Suprapubic skin (tissue), 4 donors: ENCODE results near the gene BMPR2.

Source experiments
- EP300 ChIP-seq: sonication (generic); formaldehyde crosslinking; IDR thresholded peaks from one replicate; pipeline ENCODE4 v1.6.1; 2017; ENCODE audit warnings: antibody characterized with exemption
- POLR2AphosphoS5 ChIP-seq, 3 donors: sonication (generic); formaldehyde crosslinking; IDR thresholded peaks; one replicate each; pipeline ENCODE4 v1.6.1; 2017; ENCODE audit warnings: antibody characterized with exemption in 3 of 3
- TF ChIP-seq, protein P1 (sequence below), 2 donors: fragments of 200-600 bp in 1 of 2; fragments of 450-650 bp in 1 of 2; sonication (generic) in 1 of 2; IDR thresholded peaks; one replicate each; pipeline ENCODE4 v1.5.1; 2016 to 2019; ENCODE audit warnings: antibody characterized with exemption in 2 of 2, mild to moderate bottlenecking in 1 of 2, moderate library complexity in 1 of 2

DNA sequence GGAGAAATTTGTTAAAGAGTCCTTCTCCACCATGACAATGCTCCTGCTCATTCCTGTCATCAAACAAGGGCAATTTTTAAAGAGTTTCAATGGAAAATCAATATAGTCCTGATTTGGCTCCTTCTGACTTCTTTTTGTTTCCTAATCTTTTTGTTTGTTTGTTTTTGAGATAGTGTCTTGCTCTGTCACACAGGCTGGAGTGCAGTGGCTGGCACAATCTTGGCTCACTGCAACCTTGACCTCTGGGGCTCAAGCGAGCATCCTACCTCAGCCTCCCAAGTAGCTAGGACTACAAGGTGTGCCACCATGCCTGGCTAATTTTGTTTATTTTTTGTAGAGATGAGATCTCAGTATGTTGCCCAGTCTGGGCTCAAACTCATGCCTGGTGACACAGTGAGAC lies 58.3 kb downstream of the BMPR2 start:
- no peak for TF ChIP-seq EP300
- TF ChIP-seq, protein P1, sequence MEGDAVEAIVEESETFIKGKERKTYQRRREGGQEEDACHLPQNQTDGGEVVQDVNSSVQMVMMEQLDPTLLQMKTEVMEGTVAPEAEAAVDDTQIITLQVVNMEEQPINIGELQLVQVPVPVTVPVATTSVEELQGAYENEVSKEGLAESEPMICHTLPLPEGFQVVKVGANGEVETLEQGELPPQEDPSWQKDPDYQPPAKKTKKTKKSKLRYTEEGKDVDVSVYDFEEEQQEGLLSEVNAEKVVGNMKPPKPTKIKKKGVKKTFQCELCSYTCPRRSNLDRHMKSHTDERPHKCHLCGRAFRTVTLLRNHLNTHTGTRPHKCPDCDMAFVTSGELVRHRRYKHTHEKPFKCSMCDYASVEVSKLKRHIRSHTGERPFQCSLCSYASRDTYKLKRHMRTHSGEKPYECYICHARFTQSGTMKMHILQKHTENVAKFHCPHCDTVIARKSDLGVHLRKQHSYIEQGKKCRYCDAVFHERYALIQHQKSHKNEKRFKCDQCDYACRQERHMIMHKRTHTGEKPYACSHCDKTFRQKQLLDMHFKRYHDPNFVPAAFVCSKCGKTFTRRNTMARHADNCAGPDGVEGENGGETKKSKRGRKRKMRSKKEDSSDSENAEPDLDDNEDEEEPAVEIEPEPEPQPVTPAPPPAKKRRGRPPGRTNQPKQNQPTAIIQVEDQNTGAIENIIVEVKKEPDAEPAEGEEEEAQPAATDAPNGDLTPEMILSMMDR (IDR thresholded peaks at IDR 0.05): no peak
- no peak for TF ChIP-seq POLR2AphosphoS5 (IDR thresholded peaks at IDR 0.05)
